Activated naive CD8-positive, alpha-beta T cell treated with anti-CD3 and anti-CD28 coated beads for 36 hours (primary cell): Measurements from ENCODE around the gene CMPK2. TPM values are rescaled to one million over a fixed set of nuclear protein-coding genes. Genes with fewer than 3 reads are reported as not detected.

Experiments used
- DNase-seq: peaks from one replicate; pipeline ENCODE4 v3.0.0; 2021
- H3K27ac Mint-ChIP-seq: one replicate; pipeline ENCODE4 v1.8.0; 2022; ENCODE audit warnings: mild to moderate bottlenecking, moderate library complexity, mixed read lengths
- H3K27me3 Mint-ChIP-seq: one replicate; pipeline ENCODE4 v1.8.0; 2022; ENCODE audit warnings: mild to moderate bottlenecking, mixed read lengths
- H3K36me3 Mint-ChIP-seq: one replicate; pipeline ENCODE4 v1.8.0; 2021; ENCODE audit warnings: mild to moderate bottlenecking, mixed read lengths
- H3K4me1 Mint-ChIP-seq: one replicate; pipeline ENCODE4 v1.8.0; 2021; ENCODE audit warnings: mixed read lengths
- H3K4me3 Mint-ChIP-seq: one replicate; pipeline ENCODE4 v1.8.0; 2022; ENCODE audit warnings: mild to moderate bottlenecking, moderate library complexity, mixed read lengths
- H3K9me3 Mint-ChIP-seq: one replicate; pipeline ENCODE4 v1.8.0; 2022; ENCODE audit warnings: mixed read lengths
- total RNA-seq, 2 experiments: library from RNA; stranded (reverse); gene quantifications; one replicate each; pipeline ENCODE4 v1.2.3, GENCODE V29; 2021

The CMPK2 gene
- total RNA-seq, 2 experiments from 2014 or later: 11.8 to 13.2 TPM

GRCh38 chr2:6818012-6818411 is 47.7 kb downstream of the CMPK2 start:
- Mint-ChIP-seq H3K27me3 (peaks cover 3% of the 10 kb centered on the region), H3K27ac (no peak overlapping the region), H3K4me3 (no peak overlapping the region), H3K4me1 (no peaks in the 10 kb centered on the region), H3K36me3 (no peaks in the 10 kb centered on the region), H3K9me3 (no peaks in the 10 kb centered on the region)
- DNase-seq: no peak

- H3K4me1 Mint-ChIP-seq: no peaks in the 10 kb centered on the region
- H3K27ac Mint-ChIP-seq: no peak overlapping the region
- peaks cover 16% of the 10 kb centered on the region for H3K27me3 Mint-ChIP-seq
- no peak for DNase-seq
- no peak overlapping the region for H3K4me3 Mint-ChIP-seq
- H3K36me3 Mint-ChIP-seq: no peaks in the 10 kb centered on the region
- H3K9me3 Mint-ChIP-seq: no peaks in the 10 kb centered on the region
Measured at GRCh38 chr2:6814869-6815268, 50.8 kb downstream of the CMPK2 start.

- H3K9me3 Mint-ChIP-seq: no peaks in the 10 kb centered on the region
- DNase-seq: no peak
- H3K27me3 Mint-ChIP-seq: peaks cover 18% of the 10 kb centered on the region
Measured at GRCh38 chr2:6814312-6814711, 51.4 kb downstream of the CMPK2 start.

GRCh38 chr2:6813573-6813972 is 52.1 kb downstream of the CMPK2 start:
- no peak overlapping the region for H3K4me3 Mint-ChIP-seq
- no peaks in the 10 kb centered on the region for H3K36me3 Mint-ChIP-seq
- no peak for DNase-seq
- no peak overlapping the region for H3K27ac Mint-ChIP-seq
- H3K9me3 Mint-ChIP-seq: no peaks in the 10 kb centered on the region
- H3K27me3 Mint-ChIP-seq: peaks cover 20% of the 10 kb centered on the region
- no peaks in the 10 kb centered on the region for H3K4me1 Mint-ChIP-seq

More at GRCh38 chr2:6814312-6814711, 51.4 kb downstream of the CMPK2 start:
- Mint-ChIP-seq H3K27ac (no peak overlapping the region), H3K36me3 (no peaks in the 10 kb centered on the region), H3K4me1 (no peaks in the 10 kb centered on the region), H3K4me3 (no peak overlapping the region)

GRCh38 chr2:6812857-6813530 is 52.7 kb downstream of the CMPK2 start:
- Mint-ChIP-seq H3K27ac (no peak overlapping the region), H3K27me3 (peaks cover 20% of the 10 kb centered on the region), H3K4me3 (no peak overlapping the region)

GRCh38 chr2:6810961-6811360 is 54.7 kb downstream of the CMPK2 start:
- no peak for DNase-seq
- H3K27ac Mint-ChIP-seq: no peak overlapping the region
- H3K27me3 Mint-ChIP-seq: peaks cover 23% of the 10 kb centered on the region
- no peak overlapping the region for H3K4me3 Mint-ChIP-seq
- H3K4me1 Mint-ChIP-seq: no peaks in the 10 kb centered on the region
- no peaks in the 10 kb centered on the region for H3K36me3 Mint-ChIP-seq
- no peaks in the 10 kb centered on the region for H3K9me3 Mint-ChIP-seq

More at GRCh38 chr2:6812857-6813530, 52.7 kb downstream of the CMPK2 start:
- Mint-ChIP-seq H3K9me3 (no peaks in the 10 kb centered on the region), H3K4me1 (no peaks in the 10 kb centered on the region), H3K36me3 (no peaks in the 10 kb centered on the region)
- DNase-seq: no peak

GRCh38 chr2:6808426-6808825 is 57.3 kb downstream of the CMPK2 start:
- Mint-ChIP-seq H3K4me1 (no peaks in the 10 kb centered on the region), H3K27ac (no peak overlapping the region), H3K4me3 (no peak overlapping the region), H3K9me3 (no peaks in the 10 kb centered on the region), H3K36me3 (no peaks in the 10 kb centered on the region), H3K27me3 (peaks cover 38% of the 10 kb centered on the region)
- DNase-seq: no peak

- no peaks in the 10 kb centered on the region for H3K4me1 Mint-ChIP-seq
- peaks cover 39% of the 10 kb centered on the region for H3K27me3 Mint-ChIP-seq
- H3K9me3 Mint-ChIP-seq: no peaks in the 10 kb centered on the region
- no peak overlapping the region for H3K27ac Mint-ChIP-seq
- no peaks in the 10 kb centered on the region for H3K36me3 Mint-ChIP-seq
- no peak for DNase-seq
- H3K4me3 Mint-ChIP-seq: no peak overlapping the region
Measured at GRCh38 chr2:6806604-6807003, 59.1 kb downstream of the CMPK2 start.

GRCh38 chr2:6800553-6800952 is 65.2 kb downstream of the CMPK2 start:
- H3K4me3 Mint-ChIP-seq: no peak overlapping the region
- H3K27me3 Mint-ChIP-seq: peaks cover 26% of the 10 kb centered on the region

More at GRCh38 chr2:6800553-6800952, 65.2 kb downstream of the CMPK2 start:
- Mint-ChIP-seq H3K4me1 (no peaks in the 10 kb centered on the region), H3K36me3 (no peaks in the 10 kb centered on the region), H3K27ac (no peak overlapping the region), H3K9me3 (no peaks in the 10 kb centered on the region)
- DNase-seq: no peak

Other genes starting within 250 kb of the CMPK2 start
- 10 to 100 TPM in 1 of 2 experiments, 1 to 10 TPM in 1; 9.2 to 10.0 TPM for gene RSAD2, start 11.9 kb upstream of the CMPK2 start, total RNA-seq
- gene RNF144A, start 51.5 kb upstream of the CMPK2 start, total RNA-seq: 10 to 100 TPM; 29.7 to 31.4 TPM